Mesenteric fat pad (tissue), 1 donor: ENCODE results near the gene CD79B. TPM values are rescaled to one million over a fixed set of nuclear protein-coding genes. Genes with fewer than 3 reads are reported as not detected.

Experiments
- DNase-seq: peaks from one replicate; pipeline ENCODE4 v3.0.0-alpha.2; 2020; ENCODE audit warnings: low spot score
- total RNA-seq: library from RNA; stranded (reverse); fragmentation: NEBNext Ultra II Directional; extraction: Animal tissue kit (Norgen Biotek cat#: 25700); gene quantifications from one replicate; pipeline ENCODE4 v1.2.1, GENCODE V29; 2021
- donor health status: DM: yes; HTN: yes; CAD: no.

The CD79B gene
- total RNA-seq, 1 donor from 2014 or later: 4.3 TPM

GRCh38 chr17:63954402-63955063 lies 22.4 kb upstream of the CD79B start:
- DNase-seq: no peak

- no peak for DNase-seq
These were observed 19.1 kb upstream of the CD79B start for GRCh38 chr17:63950940-63951907.

GRCh38 chr17:63949576-63950250 lies 17.6 kb upstream of the CD79B start:
- DNase-seq: no peak

- DNase-seq: no peak
These were observed 16.4 kb upstream of the CD79B start for GRCh38 chr17:63948521-63948920.

GRCh38 chr17:63947711-63948330 lies 15.7 kb upstream of the CD79B start:
- DNase-seq: no peak

GRCh38 chr17:63946440-63947363 lies 14.6 kb upstream of the CD79B start:
- DNase-seq: no peak

- DNase-seq: no peak
These were observed 13.8 kb upstream of the CD79B start for GRCh38 chr17:63945784-63946439.

- DNase-seq: no peak
These were observed 12.8 kb upstream of the CD79B start for GRCh38 chr17:63944736-63945499.

GRCh38 chr17:63943745-63944144 lies 11.6 kb upstream of the CD79B start:
- no peak for DNase-seq

- no peak for DNase-seq
These were observed 10.3 kb upstream of the CD79B start for GRCh38 chr17:63942309-63942985.

- DNase-seq: no peak
These were observed 9.6 kb upstream of the CD79B start for GRCh38 chr17:63941751-63942150.

GRCh38 chr17:63941162-63941561 lies 9.0 kb upstream of the CD79B start:
- no peak for DNase-seq

- DNase-seq: no peak
These were observed 8.5 kb upstream of the CD79B start for GRCh38 chr17:63940584-63940983.

- no peak for DNase-seq
These were observed 7.8 kb upstream of the CD79B start for GRCh38 chr17:63939884-63940283.

- no peak for DNase-seq
These were observed 7.3 kb upstream of the CD79B start for GRCh38 chr17:63939401-63939800.

- no peak for DNase-seq
These were observed 5.8 kb upstream of the CD79B start for GRCh38 chr17:63937920-63938319.

- no peak for DNase-seq
These were observed 5.2 kb upstream of the CD79B start for GRCh38 chr17:63937319-63937718.
